T-helper 2 cell (primary cell): ENCODE results near the gene NSUN6.

Experiments
- DNase-seq, 5 experiments: peaks; one replicate each; pipeline versions ENCODE4 v3.0.0 to v3.0.0-alpha.2; 2012 to 2022

Gene NSUN6

GRCh38 chr10:18497806-18498369 is 153.5 kb downstream of the NSUN6 start:
- no peak for DNase-seq
